ENCODE results near the gene PYROXD2. TPM values are rescaled to one million over a fixed set of nuclear protein-coding genes. Genes with fewer than 3 reads are reported as not detected.
"Not testable (repeated sequence)": the region's sequence is repeated elsewhere in the genome, so short reads cannot be mapped to it uniquely, and the experiment has no call there.

PYROXD2 gene
- polyA plus RNA-seq, 3 donors = 2.7 to 9.9 (median 7.4) TPM

- H3K27ac ChIP-seq (ENCODE audit: low read depth, low read length) = no peak overlapping the region
- WGBS, 3 donors = 45 to 67% (median 49%) methylated on average over 15 of the region's 15 CpGs
Measured at GRCh38 chr10:98361131-98362025, 53.6 kb downstream of the PYROXD2 start.

GRCh38 chr10:98357194-98357822, 57.7 kb downstream of the PYROXD2 start:
- WGBS, 3 donors = 70 to 74% (median 71%) methylated on average over 5 of the region's 5 CpGs

GRCh38 chr10:98354491-98354890, 60.5 kb downstream of the PYROXD2 start:
- 68 to 87% (median 83%) methylated on average over 3 of the region's 3 CpGs for WGBS, 3 donors
- no peak overlapping the region for H3K27ac ChIP-seq (ENCODE audit: low read depth, low read length)

More at GRCh38 chr10:98357194-98357822, 57.7 kb downstream of the PYROXD2 start:
- no peak overlapping the region for H3K27ac ChIP-seq (ENCODE audit: low read depth, low read length)

GRCh38 chr10:98353170-98353569, 61.8 kb downstream of the PYROXD2 start:
- H3K27ac ChIP-seq (ENCODE audit: low read depth, low read length) = no peak overlapping the region
- WGBS, 3 donors = 33 to 47% (median 42%) methylated on average over 7 of the region's 7 CpGs

- H3K27ac ChIP-seq (ENCODE audit: low read depth, low read length) = no peak overlapping the region
- WGBS, 3 donors = 49 to 73% (median 54%) methylated on average over 11 of the region's 11 CpGs
Measured at GRCh38 chr10:98351831-98352402, 63.1 kb downstream of the PYROXD2 start.

- no peak overlapping the region for H3K27ac ChIP-seq (ENCODE audit: low read depth, low read length)
- 7 to 54% (median 9%) methylated on average over 9 of the region's 9 CpGs for WGBS, 3 donors
Measured at GRCh38 chr10:98349508-98349922, 65.5 kb downstream of the PYROXD2 start.

GRCh38 chr10:98346847-98347246, 68.1 kb downstream of the PYROXD2 start:
- H3K27ac ChIP-seq (ENCODE audit: low read depth, low read length) = no peak overlapping the region
- 67 to 85% (median 77%) methylated on average over 6 of the region's 6 CpGs for WGBS, 3 donors

- 22 to 51% (median 26%) methylated on average over 6 of the region's 6 CpGs for WGBS, 3 donors
Measured at GRCh38 chr10:98344589-98345038, 70.4 kb downstream of the PYROXD2 start.

GRCh38 chr10:98341701-98342100, 73.3 kb downstream of the PYROXD2 start:
- 91 to 96% (median 93%) methylated on average over 10 of the region's 10 CpGs for WGBS, 3 donors
- H3K27ac ChIP-seq (ENCODE audit: low read depth, low read length) = not testable (repeated sequence)

More at GRCh38 chr10:98344589-98345038, 70.4 kb downstream of the PYROXD2 start:
- H3K27ac ChIP-seq (ENCODE audit: low read depth, low read length) = no peak overlapping the region

GRCh38 chr10:98340940-98341310, 74.1 kb downstream of the PYROXD2 start:
- WGBS, 3 donors = 19 to 24% (median 19%) methylated on average over 2 of the region's 2 CpGs
- no peak overlapping the region for H3K27ac ChIP-seq (ENCODE audit: low read depth, low read length)

- H3K27ac ChIP-seq (ENCODE audit: low read depth, low read length) = no peak overlapping the region
- WGBS, 3 donors = 58 to 67% (median 58%) methylated on average over 8 of the region's 8 CpGs
Measured at GRCh38 chr10:98340261-98340939, 74.6 kb downstream of the PYROXD2 start.

- no peak overlapping the region for H3K27ac ChIP-seq (ENCODE audit: low read depth, low read length)
Measured at GRCh38 chr10:98339799-98340198, 75.2 kb downstream of the PYROXD2 start.

GRCh38 chr10:98338896-98339295, 76.1 kb downstream of the PYROXD2 start:
- WGBS, 3 donors = 61 to 82% (median 77%) methylated on average over 5 of the region's 5 CpGs
- H3K27ac ChIP-seq (ENCODE audit: low read depth, low read length) = no peak overlapping the region

More at GRCh38 chr10:98339799-98340198, 75.2 kb downstream of the PYROXD2 start:
- WGBS, 3 donors = 72 to 82% (median 76%) methylated on average over 5 of the region's 5 CpGs

- no peak overlapping the region for H3K27ac ChIP-seq (ENCODE audit: low read depth, low read length)
- WGBS, 3 donors = 63 to 76% (median 65%) methylated on average over 6 of the region's 6 CpGs
Measured at GRCh38 chr10:98338318-98338717, 76.7 kb downstream of the PYROXD2 start.

GRCh38 chr10:98337484-98337883, 77.5 kb downstream of the PYROXD2 start:
- WGBS, 3 donors = 77 to 96% (median 83%) methylated on average over 8 of the region's 8 CpGs
- no peak overlapping the region for H3K27ac ChIP-seq (ENCODE audit: low read depth, low read length)
